H1 (cell line): ENCODE results near the gene WNK2. TPM values are rescaled to one million over a fixed set of nuclear protein-coding genes. Genes with fewer than 3 reads are reported as not detected.

Experiments used
- GABPA ChIP-seq: IDR thresholded peaks from 2 replicates; pipeline ENCODE4 v1.6.1; 2011; ENCODE audit warnings: mild to moderate bottlenecking, low read length, moderate library complexity, borderline replicate concordance; ENCODE audit not compliant: insufficient read depth
- HDAC6 ChIP-seq: IDR thresholded peaks from one replicate; pipeline ENCODE4 v1.7.1; 2012; ENCODE audit warnings: low read depth, mild to moderate bottlenecking, inconsistent platforms, low read length, moderate library complexity
- POLR2A ChIP-seq, 2 experiments: IDR thresholded peaks; 1 replicate in 1 of 2; 2 replicates in 1 of 2; pipeline ENCODE4 v1.6.1; 2011; ENCODE audit warnings: low read depth in 2 of 2, low read length in 2 of 2, mild to moderate bottlenecking in 2 of 2; ENCODE audit errors: control extremely low read depth in 1 of 2
- RBBP5 ChIP-seq: IDR thresholded peaks from 2 replicates; pipeline ENCODE4 v1.7.1; 2012; ENCODE audit warnings: low read depth, mild to moderate bottlenecking, inconsistent platforms, low read length, moderate library complexity, borderline replicate concordance
- RXRA ChIP-seq: IDR thresholded peaks from 2 replicates; pipeline ENCODE4 v1.6.1; 2011; ENCODE audit warnings: low read depth, mild to moderate bottlenecking, low read length, moderate library complexity; ENCODE audit not compliant: insufficient read depth
- SIRT6 ChIP-seq: IDR thresholded peaks from one replicate; pipeline ENCODE4 v1.7.1; 2012; ENCODE audit warnings: low read length, inconsistent platforms
- TAF7 ChIP-seq: optimal IDR thresholded peaks from 2 replicates; pipeline ENCODE3; 2011; ENCODE audit warnings: low read depth, mild to moderate bottlenecking, inconsistent platforms, low read length, moderate library complexity, borderline replicate concordance
- YY1 ChIP-seq: IDR thresholded peaks from 2 replicates; pipeline ENCODE4 v1.6.1; 2011; ENCODE audit warnings: low read depth, mild to moderate bottlenecking, low read length
- polyA plus RNA-seq, 7 experiments: library from polyadenylated mRNA; depleted of rRNA in 3 of 7; stranded (reverse) in 5 of 7; unstranded in 2 of 7; fragments of >200 nt in 5 of 7; fragments of 200-250 nt in 2 of 7; gene quantifications; 1 replicate in 5 of 7; 2 replicates in 1 of 7; 4 replicates in 1 of 7; pipeline versions ENCODE4 v1.2.1 to v1.2.3, GENCODE V29; 2011 to 2013; ENCODE audit warnings: missing spikeins in 2 of 7, mixed read lengths in 2 of 7
- total RNA-seq: library from RNA; stranded (reverse); fragmentation: NEBNext Ultra II Directional; extraction: Animal tissue kit (Norgen Biotek cat#: 25700); gene quantifications from 2 replicates; pipeline ENCODE4 v1.2.1, GENCODE V29; 2021
- TF ChIP-seq, protein P1 (sequence below): fragments of 300-600 bp; sonication (generic); IDR thresholded peaks from 2 replicates; pipeline ENCODE4 v1.7.1; 2012; ENCODE audit warnings: low read length, moderate library complexity, mild to moderate bottlenecking, inconsistent platforms; ENCODE audit not compliant: insufficient replicate concordance
- TF ChIP-seq, protein P2 (sequence below): IDR thresholded peaks from 2 replicates; pipeline ENCODE4 v1.6.1; 2011; ENCODE audit warnings: low read length, improper control_type of control experiment

Gene WNK2
- total and polyA plus RNA-seq, 2 of the 8 experiments (the other 6 are each of a cell fraction or from before 2014, with no cell fraction given), result 12.0 to 87.2 TPM

DNA sequence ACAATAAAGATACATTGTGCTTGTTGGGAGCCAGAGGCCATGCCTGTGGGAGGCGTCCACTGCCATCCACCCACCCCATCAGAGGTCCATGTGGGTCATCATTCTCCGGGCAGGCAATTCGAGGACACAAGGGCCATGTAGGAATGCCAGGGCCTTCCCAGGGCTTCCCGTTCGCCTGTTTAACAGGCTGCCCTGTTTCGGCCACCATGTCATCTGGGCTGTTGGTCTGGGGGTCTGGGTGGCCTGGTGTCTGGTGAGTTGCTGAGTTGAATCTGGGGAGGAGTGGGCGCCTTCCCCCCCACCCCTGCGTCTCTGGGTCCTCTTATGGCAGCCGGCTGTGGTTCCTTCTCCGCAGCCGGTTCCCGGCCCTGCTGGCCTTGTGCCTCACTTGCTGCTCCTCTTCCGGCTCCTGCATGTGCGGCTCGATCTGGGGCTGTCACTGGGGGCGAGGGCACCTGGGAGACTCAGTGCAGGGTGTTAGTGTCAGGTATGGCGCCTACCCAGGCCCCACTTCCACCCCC is 117.4 kb downstream of the WNK2 start (continued):
- TF ChIP-seq, protein P1, sequence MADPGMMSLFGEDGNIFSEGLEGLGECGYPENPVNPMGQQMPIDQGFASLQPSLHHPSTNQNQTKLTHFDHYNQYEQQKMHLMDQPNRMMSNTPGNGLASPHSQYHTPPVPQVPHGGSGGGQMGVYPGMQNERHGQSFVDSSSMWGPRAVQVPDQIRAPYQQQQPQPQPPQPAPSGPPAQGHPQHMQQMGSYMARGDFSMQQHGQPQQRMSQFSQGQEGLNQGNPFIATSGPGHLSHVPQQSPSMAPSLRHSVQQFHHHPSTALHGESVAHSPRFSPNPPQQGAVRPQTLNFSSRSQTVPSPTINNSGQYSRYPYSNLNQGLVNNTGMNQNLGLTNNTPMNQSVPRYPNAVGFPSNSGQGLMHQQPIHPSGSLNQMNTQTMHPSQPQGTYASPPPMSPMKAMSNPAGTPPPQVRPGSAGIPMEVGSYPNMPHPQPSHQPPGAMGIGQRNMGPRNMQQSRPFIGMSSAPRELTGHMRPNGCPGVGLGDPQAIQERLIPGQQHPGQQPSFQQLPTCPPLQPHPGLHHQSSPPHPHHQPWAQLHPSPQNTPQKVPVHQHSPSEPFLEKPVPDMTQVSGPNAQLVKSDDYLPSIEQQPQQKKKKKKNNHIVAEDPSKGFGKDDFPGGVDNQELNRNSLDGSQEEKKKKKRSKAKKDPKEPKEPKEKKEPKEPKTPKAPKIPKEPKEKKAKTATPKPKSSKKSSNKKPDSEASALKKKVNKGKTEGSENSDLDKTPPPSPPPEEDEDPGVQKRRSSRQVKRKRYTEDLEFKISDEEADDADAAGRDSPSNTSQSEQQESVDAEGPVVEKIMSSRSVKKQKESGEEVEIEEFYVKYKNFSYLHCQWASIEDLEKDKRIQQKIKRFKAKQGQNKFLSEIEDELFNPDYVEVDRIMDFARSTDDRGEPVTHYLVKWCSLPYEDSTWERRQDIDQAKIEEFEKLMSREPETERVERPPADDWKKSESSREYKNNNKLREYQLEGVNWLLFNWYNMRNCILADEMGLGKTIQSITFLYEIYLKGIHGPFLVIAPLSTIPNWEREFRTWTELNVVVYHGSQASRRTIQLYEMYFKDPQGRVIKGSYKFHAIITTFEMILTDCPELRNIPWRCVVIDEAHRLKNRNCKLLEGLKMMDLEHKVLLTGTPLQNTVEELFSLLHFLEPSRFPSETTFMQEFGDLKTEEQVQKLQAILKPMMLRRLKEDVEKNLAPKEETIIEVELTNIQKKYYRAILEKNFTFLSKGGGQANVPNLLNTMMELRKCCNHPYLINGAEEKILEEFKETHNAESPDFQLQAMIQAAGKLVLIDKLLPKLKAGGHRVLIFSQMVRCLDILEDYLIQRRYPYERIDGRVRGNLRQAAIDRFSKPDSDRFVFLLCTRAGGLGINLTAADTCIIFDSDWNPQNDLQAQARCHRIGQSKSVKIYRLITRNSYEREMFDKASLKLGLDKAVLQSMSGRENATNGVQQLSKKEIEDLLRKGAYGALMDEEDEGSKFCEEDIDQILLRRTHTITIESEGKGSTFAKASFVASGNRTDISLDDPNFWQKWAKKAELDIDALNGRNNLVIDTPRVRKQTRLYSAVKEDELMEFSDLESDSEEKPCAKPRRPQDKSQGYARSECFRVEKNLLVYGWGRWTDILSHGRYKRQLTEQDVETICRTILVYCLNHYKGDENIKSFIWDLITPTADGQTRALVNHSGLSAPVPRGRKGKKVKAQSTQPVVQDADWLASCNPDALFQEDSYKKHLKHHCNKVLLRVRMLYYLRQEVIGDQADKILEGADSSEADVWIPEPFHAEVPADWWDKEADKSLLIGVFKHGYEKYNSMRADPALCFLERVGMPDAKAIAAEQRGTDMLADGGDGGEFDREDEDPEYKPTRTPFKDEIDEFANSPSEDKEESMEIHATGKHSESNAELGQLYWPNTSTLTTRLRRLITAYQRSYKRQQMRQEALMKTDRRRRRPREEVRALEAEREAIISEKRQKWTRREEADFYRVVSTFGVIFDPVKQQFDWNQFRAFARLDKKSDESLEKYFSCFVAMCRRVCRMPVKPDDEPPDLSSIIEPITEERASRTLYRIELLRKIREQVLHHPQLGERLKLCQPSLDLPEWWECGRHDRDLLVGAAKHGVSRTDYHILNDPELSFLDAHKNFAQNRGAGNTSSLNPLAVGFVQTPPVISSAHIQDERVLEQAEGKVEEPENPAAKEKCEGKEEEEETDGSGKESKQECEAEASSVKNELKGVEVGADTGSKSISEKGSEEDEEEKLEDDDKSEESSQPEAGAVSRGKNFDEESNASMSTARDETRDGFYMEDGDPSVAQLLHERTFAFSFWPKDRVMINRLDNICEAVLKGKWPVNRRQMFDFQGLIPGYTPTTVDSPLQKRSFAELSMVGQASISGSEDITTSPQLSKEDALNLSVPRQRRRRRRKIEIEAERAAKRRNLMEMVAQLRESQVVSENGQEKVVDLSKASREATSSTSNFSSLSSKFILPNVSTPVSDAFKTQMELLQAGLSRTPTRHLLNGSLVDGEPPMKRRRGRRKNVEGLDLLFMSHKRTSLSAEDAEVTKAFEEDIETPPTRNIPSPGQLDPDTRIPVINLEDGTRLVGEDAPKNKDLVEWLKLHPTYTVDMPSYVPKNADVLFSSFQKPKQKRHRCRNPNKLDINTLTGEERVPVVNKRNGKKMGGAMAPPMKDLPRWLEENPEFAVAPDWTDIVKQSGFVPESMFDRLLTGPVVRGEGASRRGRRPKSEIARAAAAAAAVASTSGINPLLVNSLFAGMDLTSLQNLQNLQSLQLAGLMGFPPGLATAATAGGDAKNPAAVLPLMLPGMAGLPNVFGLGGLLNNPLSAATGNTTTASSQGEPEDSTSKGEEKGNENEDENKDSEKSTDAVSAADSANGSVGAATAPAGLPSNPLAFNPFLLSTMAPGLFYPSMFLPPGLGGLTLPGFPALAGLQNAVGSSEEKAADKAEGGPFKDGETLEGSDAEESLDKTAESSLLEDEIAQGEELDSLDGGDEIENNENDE, result no peak
- no peak for TF ChIP-seq HDAC6
- TF ChIP-seq YY1, result no peak
- no peak for TF ChIP-seq RXRA
- TF ChIP-seq GABPA, result no peak
- no peak for TF ChIP-seq TAF7
- no peak for TF ChIP-seq POLR2A (IDR thresholded peaks at IDR 0.05; ENCODE audit: control extremely low read depth in 1 of 2, low read depth in 2 of 2, low read length in 2 of 2)
- no peak for TF ChIP-seq SIRT6
- TF ChIP-seq RBBP5, result no peak
- TF ChIP-seq, protein P2, sequence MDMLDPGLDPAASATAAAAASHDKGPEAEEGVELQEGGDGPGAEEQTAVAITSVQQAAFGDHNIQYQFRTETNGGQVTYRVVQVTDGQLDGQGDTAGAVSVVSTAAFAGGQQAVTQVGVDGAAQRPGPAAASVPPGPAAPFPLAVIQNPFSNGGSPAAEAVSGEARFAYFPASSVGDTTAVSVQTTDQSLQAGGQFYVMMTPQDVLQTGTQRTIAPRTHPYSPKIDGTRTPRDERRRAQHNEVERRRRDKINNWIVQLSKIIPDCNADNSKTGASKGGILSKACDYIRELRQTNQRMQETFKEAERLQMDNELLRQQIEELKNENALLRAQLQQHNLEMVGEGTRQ, result no peak
